KG1 (cell line): ENCODE data around the gene LCN1.

Source experiments
- DNase-seq: peaks from one replicate; lab custom pipeline; 2025; lab: John Stamatoyannopoulos, UW

LCN1 gene

GRCh38 chr9:135520916-135521607 is at the start of gene LCN1:
LCN1 (plus strand) TSS chr9:135521440; CDS start chr9:135521498, 58 bp downstream.
- no peak for DNase-seq

- DNase-seq: no peak
Observed at GRCh38 chr9:135471791-135472640, 49.2 kb upstream of the LCN1 start.

- no peak for DNase-seq
Observed at GRCh38 chr9:135473972-135474543, 47.2 kb upstream of the LCN1 start.

GRCh38 chr9:135474915-135475314 is 46.3 kb upstream of the LCN1 start:
- no peak for DNase-seq

- no peak for DNase-seq
Observed at GRCh38 chr9:135476561-135477355, 44.5 kb upstream of the LCN1 start.

- DNase-seq: no peak
Observed at GRCh38 chr9:135478191-135478590, 43.0 kb upstream of the LCN1 start.

GRCh38 chr9:135478829-135479468 is 42.3 kb upstream of the LCN1 start:
- no peak for DNase-seq

- no peak for DNase-seq
Observed at GRCh38 chr9:135479469-135480052, 41.7 kb upstream of the LCN1 start, which contains the start of gene PPP1R26. PPP1R26 (plus strand) TSS chr9:135479782; CDS start chr9:135484511, 4,729 bp downstream.

- no peak for DNase-seq
Observed at GRCh38 chr9:135480071-135480939, 40.9 kb upstream of the LCN1 start.

GRCh38 chr9:135480940-135481310 is 40.3 kb upstream of the LCN1 start:
- no peak for DNase-seq

GRCh38 chr9:135482015-135482754 is 39.1 kb upstream of the LCN1 start:
- no peak for DNase-seq

GRCh38 chr9:135484460-135485277 is 36.6 kb upstream of the LCN1 start:
- DNase-seq: no peak

- DNase-seq: no peak
Observed at GRCh38 chr9:135485385-135485784, 35.9 kb upstream of the LCN1 start.

GRCh38 chr9:135485832-135486231 is 35.4 kb upstream of the LCN1 start:
- no peak for DNase-seq

- no peak for DNase-seq
Observed at GRCh38 chr9:135486267-135487065, 34.8 kb upstream of the LCN1 start.

- DNase-seq: no peak
Observed at GRCh38 chr9:135487281-135488012, 33.8 kb upstream of the LCN1 start.

GRCh38 chr9:135488013-135488330 is 33.3 kb upstream of the LCN1 start:
- DNase-seq: no peak
